Smooth muscle cell (in vitro differentiated cells): ENCODE measurements around the gene PCDHGA1. TPM values are rescaled to one million over a fixed set of nuclear protein-coding genes. Genes with fewer than 3 reads are reported as not detected.

Experiments
- DNase-seq: peaks from one replicate; lab custom pipeline; 2025; ENCODE audit not compliant: unreplicated experiment; lab: John Stamatoyannopoulos, UW
- H2AFZ ChIP-seq: fragments of 200-600 bp; sonication (generic); 2 replicates; pipeline ENCODE4 v1.6.0; 2016; ENCODE audit warnings: antibody characterized with exemption, low read depth, mild to moderate bottlenecking
- H3F3A ChIP-seq: fragments of 200-600 bp; sonication (generic); 2 replicates; pipeline ENCODE4 v1.6.0; 2017; ENCODE audit warnings: antibody characterized with exemption, low read depth
- H3K27ac ChIP-seq: fragments of 200-600 bp; sonication (generic); 2 replicates; pipeline ENCODE4 v1.5.1; 2016; ENCODE audit warnings: low read depth, mild to moderate bottlenecking
- H3K27me3 ChIP-seq: fragments of 200-600 bp; sonication (generic); 2 replicates; pipeline ENCODE4 v1.6.1; 2016; ENCODE audit warnings: low read depth, mild to moderate bottlenecking
- H3K36me3 ChIP-seq: fragments of 200-600 bp; sonication (generic); 2 replicates; pipeline ENCODE4 v1.5.1; 2016; ENCODE audit warnings: low read depth
- H3K4me1 ChIP-seq: fragments of 200-600 bp; sonication (generic); 2 replicates; pipeline ENCODE4 v1.5.1; 2016; ENCODE audit warnings: low read depth
- H3K4me2 ChIP-seq: fragments of 200-600 bp; sonication (generic); 2 replicates; pipeline ENCODE4 v1.6.0; 2016; ENCODE audit warnings: mild to moderate bottlenecking
- H3K4me3 ChIP-seq: fragments of 200-600 bp; sonication (generic); 2 replicates; pipeline ENCODE4 v1.5.1; 2016; ENCODE audit warnings: mild to moderate bottlenecking
- H3K79me2 ChIP-seq: fragments of 200-600 bp; sonication (generic); 2 replicates; pipeline ENCODE4 v1.6.0; 2016; ENCODE audit warnings: low read depth, mild to moderate bottlenecking
- H3K9ac ChIP-seq: fragments of 200-600 bp; sonication (generic); 2 replicates; pipeline ENCODE4 v1.6.0; 2016; ENCODE audit warnings: low read depth
- H3K9me3 ChIP-seq: fragments of 200-600 bp; sonication (generic); replicated peaks from 2 replicates; pipeline ENCODE4 v1.5.1; 2016; ENCODE audit warnings: low read depth
- H4K20me1 ChIP-seq: fragments of 200-600 bp; sonication (generic); 2 replicates; pipeline ENCODE4 v1.6.0; 2016; ENCODE audit warnings: low read depth
- WGBS: methylation state at CpG from one replicate; pipeline ENCODE4 v1.1.7; 2016; ENCODE audit warnings: low lambda C conversion rate; 5-methylcytosine and 5-hydroxymethylcytosine counted together
- polyA plus RNA-seq: library from polyadenylated mRNA; unstranded; fragments of >200 nt; fragmentation: Nextera tagmentation; extraction: Ambion mirVana; gene quantifications from 2 replicates; pipeline ENCODE4 v1.2.1, GENCODE V29; 2016
- total RNA-seq: library from RNA; depleted of rRNA; stranded (reverse); fragments of >200 nt; gene quantifications from 2 replicates; pipeline ENCODE4 v1.2.3, GENCODE V29; 2014
- TF ChIP-seq, protein P1 (sequence below): fragments of 200-600 bp; sonication (generic); IDR thresholded peaks from 2 replicates; pipeline ENCODE4 v1.5.1; 2017; ENCODE audit warnings: borderline replicate concordance, mild to moderate bottlenecking, antibody characterized with exemption; ENCODE audit not compliant: insufficient read depth, poor library complexity, severe bottlenecking

Gene PCDHGA1
- total RNA-seq (0.58 and 0.63 TPM in 2 replicates), polyA plus RNA-seq (0.05 TPM in 1 of 2 replicates, not detected in the other)

- no peak within 1 kb of the TSS for H3K9ac ChIP-seq
- no peaks in the 10 kb centered on the region for H4K20me1 ChIP-seq
- H3K4me1 ChIP-seq, result no peaks in the 10 kb centered on the region
- H3K27me3 ChIP-seq, result no peaks in the 10 kb centered on the region
- no peak within 1 kb of the TSS for H3K27ac ChIP-seq
- TF ChIP-seq, protein P1, sequence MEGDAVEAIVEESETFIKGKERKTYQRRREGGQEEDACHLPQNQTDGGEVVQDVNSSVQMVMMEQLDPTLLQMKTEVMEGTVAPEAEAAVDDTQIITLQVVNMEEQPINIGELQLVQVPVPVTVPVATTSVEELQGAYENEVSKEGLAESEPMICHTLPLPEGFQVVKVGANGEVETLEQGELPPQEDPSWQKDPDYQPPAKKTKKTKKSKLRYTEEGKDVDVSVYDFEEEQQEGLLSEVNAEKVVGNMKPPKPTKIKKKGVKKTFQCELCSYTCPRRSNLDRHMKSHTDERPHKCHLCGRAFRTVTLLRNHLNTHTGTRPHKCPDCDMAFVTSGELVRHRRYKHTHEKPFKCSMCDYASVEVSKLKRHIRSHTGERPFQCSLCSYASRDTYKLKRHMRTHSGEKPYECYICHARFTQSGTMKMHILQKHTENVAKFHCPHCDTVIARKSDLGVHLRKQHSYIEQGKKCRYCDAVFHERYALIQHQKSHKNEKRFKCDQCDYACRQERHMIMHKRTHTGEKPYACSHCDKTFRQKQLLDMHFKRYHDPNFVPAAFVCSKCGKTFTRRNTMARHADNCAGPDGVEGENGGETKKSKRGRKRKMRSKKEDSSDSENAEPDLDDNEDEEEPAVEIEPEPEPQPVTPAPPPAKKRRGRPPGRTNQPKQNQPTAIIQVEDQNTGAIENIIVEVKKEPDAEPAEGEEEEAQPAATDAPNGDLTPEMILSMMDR, result no peak
- no peaks in the 10 kb centered on the region for H3F3A ChIP-seq
- no peaks in the 10 kb centered on the region for H3K79me2 ChIP-seq
- peaks cover 11% of the 10 kb centered on the region for H3K9me3 ChIP-seq
- no peak within 1 kb of the TSS for H3K4me3 ChIP-seq
- H3K36me3 ChIP-seq, result no peaks in the 10 kb centered on the region
- DNase-seq, result no peak
- no peak within 1 kb of the TSS for H2AFZ ChIP-seq
- WGBS, result 89% methylated on average over 21 of the region's 21 CpGs
- no peak within 1 kb of the TSS for H3K4me2 ChIP-seq
Measured at GRCh38 chr5:141330299-141331080, at the start of gene PCDHGA1. Gene PCDHGA1, plus strand, starts transcription at chr5:141330514.

DNA sequence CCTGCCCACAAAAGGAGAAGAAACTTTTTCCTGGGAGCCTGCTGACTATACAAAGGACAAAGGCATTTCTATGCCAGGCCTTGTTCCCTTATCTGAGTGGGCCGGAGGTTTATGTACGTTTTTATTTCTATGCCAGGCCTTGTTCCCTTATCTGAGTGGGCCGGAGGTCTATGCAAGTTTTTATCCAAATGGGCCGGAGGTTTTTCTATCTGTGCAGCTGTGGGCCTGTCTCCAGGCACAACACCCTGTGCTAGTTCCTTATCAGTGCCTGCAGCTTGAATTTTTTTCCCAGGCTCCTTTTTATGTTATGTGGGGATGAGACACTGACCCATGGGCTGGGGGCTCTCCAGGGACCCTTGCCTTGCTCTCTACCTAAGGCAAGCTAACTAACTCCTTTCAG, 31.9 kb upstream of the PCDHGA1 start:
- no peak overlapping the region for H3K27ac ChIP-seq
- H2AFZ ChIP-seq, result no peak overlapping the region
- H3K79me2 ChIP-seq, result peaks cover 3% of the 10 kb centered on the region
- peaks cover 9% of the 10 kb centered on the region for H3K9me3 ChIP-seq
- no peaks in the 10 kb centered on the region for H3K4me1 ChIP-seq
- no peaks in the 10 kb centered on the region for H3F3A ChIP-seq
- TF ChIP-seq, protein P1, result no peak
- no peak overlapping the region for H3K9ac ChIP-seq
- no peaks in the 10 kb centered on the region for H4K20me1 ChIP-seq
- H3K4me3 ChIP-seq, result no peak overlapping the region
- no peak overlapping the region for H3K4me2 ChIP-seq
- WGBS, result 27% methylated on average over 4 of the region's 4 CpGs
- H3K36me3 ChIP-seq, result peaks cover 8% of the 10 kb centered on the region
- DNase-seq, result no peak
- H3K27me3 ChIP-seq, result no peaks in the 10 kb centered on the region

GRCh38 chr5:141303756-141304155, 26.6 kb upstream of the PCDHGA1 start, which contains the start of gene SLC25A2:
Gene SLC25A2, minus strand, starts transcription at chr5:141304049. Its CDS starts 184 bp downstream, at chr5:141303865.
- WGBS, result 99% methylated on average over 30 of the region's 36 CpGs
- no peak within 1 kb of the TSS for H3K4me2 ChIP-seq

More at GRCh38 chr5:141303756-141304155, 26.6 kb upstream of the PCDHGA1 start, which contains the start of gene SLC25A2:
- Histone ChIP-seq H3K27me3 (no peaks in the 10 kb centered on the region), H3K27ac (no peak within 1 kb of the TSS), H4K20me1 (no peaks in the 10 kb centered on the region), H3K9ac (no peak within 1 kb of the TSS), H3F3A (no peaks in the 10 kb centered on the region), H3K9me3 (peaks cover 3% of the 10 kb centered on the region), H2AFZ (no peak within 1 kb of the TSS), H3K36me3 (peaks cover 12% of the 10 kb centered on the region), H3K79me2 (no peaks in the 10 kb centered on the region), H3K4me1 (no peaks in the 10 kb centered on the region), H3K4me3 (no peak within 1 kb of the TSS)
- TF ChIP-seq, protein P1, result no peak
- no peak for DNase-seq
